GM12878 (cell line): Measurements from ENCODE around the gene EXOC4. TPM values are rescaled to one million over a fixed set of nuclear protein-coding genes. Genes with fewer than 3 reads are reported as not detected.

Source experiments
- ATAC-seq: fragments of 200-7000 bp; cut with Tn5 transposase; 3 replicates; pipeline ENCODE4 v1.9.1; 2020; ENCODE audit warnings: mild to moderate bottlenecking, moderate library complexity
- BruUV-seq: library from RNA; stranded (reverse); fragments of 400-500 nt; replicated peaks from 2 replicates; lab custom pipeline; 2021; lab: Mats Ljungman, UMichigan
- CTCF ChIA-PET: fragments of 300-600 bp; sonication (Branson Sonifier 250); formaldehyde crosslinking; extraction: SDS; loops from one replicate; lab custom pipeline; 2021; ENCODE audit warnings: inconsistent platforms; lab: Yijun Ruan, JAX
- POLR2A ChIA-PET: fragments of 350-600 bp; formaldehyde crosslinking; extraction: SDS; loops from one replicate; lab custom pipeline; 2021; ENCODE audit warnings: inconsistent platforms; lab: Charles Lee
- RAD21 ChIA-PET: fragments of 300-600 bp; sonication (Branson Sonifier 250); formaldehyde crosslinking; loops from one replicate; lab custom pipeline; 2023; ENCODE audit warnings: antibody characterized with exemption; ENCODE audit not compliant: unreplicated experiment; lab: Charles Lee
- SMC1A ChIA-PET: fragments of 300-600 bp; sonication (Branson Sonifier 250); formaldehyde crosslinking; loops from one replicate; lab custom pipeline; 2023; ENCODE audit not compliant: unreplicated experiment, uncharacterized antibody; lab: Charles Lee
- DNase-seq: peaks from one replicate; pipeline ENCODE4 v3.0.0-alpha.2; 2011; ENCODE audit warnings: low read depth, low spot score
- FAIRE-seq: peaks from 3 replicates; lab custom pipeline; 2011; peaks lifted over from hg19 to GRCh38; lab: Jason Lieb, UNC
- H2AFZ ChIP-seq: 2 replicates; pipeline ENCODE4 v1.6.0; 2011; ENCODE audit warnings: low read depth, low read length, control low read depth; ENCODE audit not compliant: control insufficient read depth
- H3K27ac ChIP-seq: 2 replicates; pipeline ENCODE4 v1.5.1; 2011; ENCODE audit warnings: control low read depth; ENCODE audit not compliant: control insufficient read depth, insufficient read depth
- H3K27me3 ChIP-seq, 2 experiments: replicated peaks in 1 of 2; 2 replicates each; pipeline versions ENCODE4 v1.6.0 to v1.6.1; 2011; ENCODE audit warnings: low read length in 1 of 2; ENCODE audit not compliant: control insufficient read depth in 2 of 2, insufficient read depth in 2 of 2
- H3K36me3 ChIP-seq, 2 experiments: 2 replicates each; pipeline ENCODE4 v1.5.1; 2011; ENCODE audit warnings: low read length in 1 of 2; ENCODE audit not compliant: control insufficient read depth in 2 of 2, insufficient read depth in 2 of 2
- H3K4me1 ChIP-seq: 2 replicates; pipeline ENCODE4 v1.6.1; 2011; ENCODE audit warnings: mild to moderate bottlenecking, low read length, moderate library complexity, mixed read lengths; ENCODE audit not compliant: control insufficient read depth, insufficient read depth
- H3K4me2 ChIP-seq: 2 replicates; pipeline ENCODE4 v1.6.0; 2011; ENCODE audit warnings: control low read depth; ENCODE audit not compliant: control insufficient read depth, insufficient read depth
- H3K4me3 ChIP-seq: fragments of 200-600 bp; sonication (generic); 2 replicates; pipeline ENCODE4 v1.5.1; 2016
- H3K79me2 ChIP-seq: 2 replicates; pipeline ENCODE4 v1.6.0; 2011; ENCODE audit warnings: low read length; ENCODE audit not compliant: control insufficient read depth, insufficient read depth
- H3K9ac ChIP-seq: 2 replicates; pipeline ENCODE4 v1.8.0; 2011; ENCODE audit warnings: low read length, control low read depth, mixed read lengths; ENCODE audit not compliant: control insufficient read depth, insufficient read depth
- H3K9me3 ChIP-seq: replicated peaks from 3 replicates; pipeline ENCODE4 v1.5.1; 2011; ENCODE audit warnings: mild to moderate bottlenecking, low read length; ENCODE audit not compliant: control insufficient read depth, insufficient read depth
- H4K20me1 ChIP-seq: 2 replicates; pipeline ENCODE4 v1.6.0; 2011; ENCODE audit not compliant: control insufficient read depth, insufficient read depth
- ASH2L ChIP-seq: fragments of 300-600, 200-600 bp; sonication (generic); IDR thresholded peaks from 2 replicates; pipeline ENCODE4 v1.6.1; 2017; ENCODE audit warnings: low read depth, mild to moderate bottlenecking, borderline replicate concordance
- CREB1 ChIP-seq: IDR thresholded peaks from 2 replicates; pipeline ENCODE4 v1.6.1; 2012; ENCODE audit warnings: low read depth, mild to moderate bottlenecking, inconsistent platforms
- CREM ChIP-seq: IDR thresholded peaks from 2 replicates; pipeline ENCODE4 v1.6.1; 2014; ENCODE audit warnings: antibody characterized with exemption, low read depth
- EGR1 ChIP-seq, 2 experiments: IDR thresholded peaks; 1 replicate in 1 of 2; 2 replicates in 1 of 2; pipeline ENCODE4 v1.6.1; 2011 to 2012; ENCODE audit warnings: low read depth in 2 of 2, low read length in 2 of 2, borderline replicate concordance in 1 of 2, mild to moderate bottlenecking in 1 of 2, moderate library complexity in 1 of 2
- IRF5 ChIP-seq: fragments of 450-650 bp; IDR thresholded peaks from 2 replicates; pipeline ENCODE4 v1.6.1; 2017; ENCODE audit warnings: borderline replicate concordance
- JUNB ChIP-seq: IDR thresholded peaks from 2 replicates; pipeline ENCODE4 v1.6.1; 2016; ENCODE audit warnings: antibody characterized with exemption, mild to moderate bottlenecking
- RUNX3 ChIP-seq: IDR thresholded peaks from 2 replicates; pipeline ENCODE4 v1.6.1; 2012; ENCODE audit warnings: low read length, inconsistent platforms
- SPI1 ChIP-seq: IDR thresholded peaks from 2 replicates; pipeline ENCODE4 v1.6.1; 2011; ENCODE audit warnings: low read depth, mild to moderate bottlenecking, low read length, moderate library complexity, borderline replicate concordance; ENCODE audit not compliant: insufficient read depth
- YBX1 ChIP-seq: fragments of 450-650 bp; IDR thresholded peaks from 2 replicates; pipeline ENCODE4 v1.6.1; 2016; ENCODE audit warnings: antibody characterized with exemption
- WGBS: methylation state at CpG from one replicate; pipeline ENCODE4 v1.1.6; 2016; ENCODE audit warnings: low lambda C conversion rate; ENCODE audit not compliant: insufficient replicate concordance, insufficient coverage; ENCODE audit errors: missing lambda C conversion rate; 5-methylcytosine and 5-hydroxymethylcytosine counted together
- in situ Hi-C: fragments of 300-500 bp; cut with MboI; formaldehyde crosslinking; loops from 9 replicates; pipeline ENCODE4 v1.14.3; 2018; ENCODE audit warnings: mixed read lengths
- intact Hi-C: fragments of 100-400 bp; cut with micrococcal nuclease; formaldehyde crosslinking; loops from one replicate; pipeline ENCODE4 v1.14.2; 2022; ENCODE audit not compliant: unreplicated experiment
- polyA plus RNA-seq, 11 experiments: library from polyadenylated mRNA; depleted of rRNA in 4 of 11; unstranded in 6 of 11; stranded (reverse) in 5 of 11; fragments of >200 nt; fragmentation: Nextera tagmentation in 4 of 11; fragmentation: Illumina TruSeq in 1 of 11; extraction: Ambion mirVana in 4 of 11; extraction: Trizol in 1 of 11; gene quantifications; 1 replicate in 1 of 11; 2 replicates in 10 of 11; pipeline versions ENCODE4 v1.2.1 to v1.2.3, GENCODE V29; 2011 to 2016; ENCODE audit warnings: inconsistent platforms in 2 of 11, missing spikeins in 2 of 11, low read depth in 1 of 11
- total RNA-seq, 4 experiments: library from RNA; depleted of rRNA in 3 of 4; stranded (reverse); fragments of >200 nt in 3 of 4; fragmentation: Illumina TruSeq in 1 of 4; extraction: Trizol in 1 of 4; gene quantifications; 2 replicates each; pipeline versions ENCODE4 v1.2.1 to v1.2.3, GENCODE V29; 2013 to 2021

EXOC4 gene
- total and polyA plus RNA-seq, 10 of the 15 experiments (the other 5 are each of a cell fraction or from before 2014, with no cell fraction given) = 13.2 to 44.5 (median 29.6) TPM

- no TSS peak for BruUV-seq
- H3K27me3 ChIP-seq = no peaks in the 10 kb centered on the region
- no peak overlapping the region for H3K4me3 ChIP-seq
- in situ Hi-C loops = no loop called here
- intact Hi-C loops = no loop called here
- H3K9me3 ChIP-seq = no peaks in the 10 kb centered on the region
- CTCF ChIA-PET = no interaction called here
- H4K20me1 ChIP-seq = no peaks in the 10 kb centered on the region
- H2AFZ ChIP-seq = no peak overlapping the region
- no peak overlapping the region for H3K27ac ChIP-seq
- FAIRE-seq (peak; percentile 75), ATAC-seq (peak; percentile 87), DNase-seq (no peak)
- no peaks in the 10 kb centered on the region for H3K4me1 ChIP-seq
- WGBS = 13% methylated on average over 2 of the region's 2 CpGs
- no peak overlapping the region for H3K4me2 ChIP-seq
- no peaks in the 10 kb centered on the region for H3K36me3 ChIP-seq
- RAD21 ChIA-PET = no interaction called here
- SMC1A ChIA-PET = no interaction called here
- TF ChIP-seq ASH2L (no peak), SPI1 (no peak), IRF5 (no peak), CREB1 (peak; percentile 79), EGR1 (IDR thresholded peaks at IDR 0.05; ENCODE audit: borderline replicate concordance in 1 of 2, low read depth in 2 of 2, low read length in 2 of 2) (no peak), JUNB (peak; percentile 59), CREM (peak; percentile 70; the same call in 1 of the 2 replicates), YBX1 (no peak), RUNX3 (no peak)
- POLR2A ChIA-PET = no interaction called here
- no peak overlapping the region for H3K9ac ChIP-seq
- no peaks in the 10 kb centered on the region for H3K79me2 ChIP-seq
These were observed 308.0 kb downstream of the EXOC4 start for GRCh38 chr7:133560900-133561299.
